Chondrocyte (in vitro differentiated cells): Measurements from ENCODE around the gene CYBC1. TPM values are rescaled to one million over a fixed set of nuclear protein-coding genes. Genes with fewer than 3 reads are reported as not detected.

ENCODE experiments used
- DNase-seq: peaks from one replicate; pipeline ENCODE4 v3.0.0; 2021; ENCODE audit warnings: mixed read lengths, low spot score
- H3K27ac Mint-ChIP-seq: one replicate; pipeline ENCODE4 v1.8.0; 2021; ENCODE audit warnings: mild to moderate bottlenecking, moderate library complexity, mixed read lengths; ENCODE audit not compliant: unreplicated experiment
- H3K27me3 Mint-ChIP-seq: 2 replicates; pipeline ENCODE4 v1.8.0; 2021; ENCODE audit warnings: low read depth, mixed read lengths
- H3K36me3 Mint-ChIP-seq: 2 replicates; pipeline ENCODE4 v1.8.0; 2021; ENCODE audit warnings: low read depth, mixed read lengths
- H3K4me1 Mint-ChIP-seq: 2 replicates; pipeline ENCODE4 v1.8.0; 2021; ENCODE audit warnings: low read depth, mild to moderate bottlenecking, mixed read lengths
- H3K4me3 Mint-ChIP-seq: one replicate; pipeline ENCODE4 v1.8.0; 2021; ENCODE audit warnings: mild to moderate bottlenecking, moderate library complexity, mixed read lengths; ENCODE audit not compliant: unreplicated experiment
- H3K9me3 Mint-ChIP-seq: 2 replicates; pipeline ENCODE4 v1.8.0; 2021; ENCODE audit warnings: low read depth, mixed read lengths
- total RNA-seq: library from RNA; stranded (reverse); gene quantifications from 3 replicates; pipeline ENCODE4 v1.2.1, GENCODE V29; 2021
- TF ChIP-seq, protein P1 (sequence below): fragments of 200-600 bp; sonication (generic); IDR thresholded peaks from 2 replicates; pipeline ENCODE4 v1.5.0; 2021; ENCODE audit warnings: antibody characterized with exemption, mild to moderate bottlenecking, moderate library complexity

Gene CYBC1
- total RNA-seq, 1 donor from 2014 or later: 53.0 TPM

DNA sequence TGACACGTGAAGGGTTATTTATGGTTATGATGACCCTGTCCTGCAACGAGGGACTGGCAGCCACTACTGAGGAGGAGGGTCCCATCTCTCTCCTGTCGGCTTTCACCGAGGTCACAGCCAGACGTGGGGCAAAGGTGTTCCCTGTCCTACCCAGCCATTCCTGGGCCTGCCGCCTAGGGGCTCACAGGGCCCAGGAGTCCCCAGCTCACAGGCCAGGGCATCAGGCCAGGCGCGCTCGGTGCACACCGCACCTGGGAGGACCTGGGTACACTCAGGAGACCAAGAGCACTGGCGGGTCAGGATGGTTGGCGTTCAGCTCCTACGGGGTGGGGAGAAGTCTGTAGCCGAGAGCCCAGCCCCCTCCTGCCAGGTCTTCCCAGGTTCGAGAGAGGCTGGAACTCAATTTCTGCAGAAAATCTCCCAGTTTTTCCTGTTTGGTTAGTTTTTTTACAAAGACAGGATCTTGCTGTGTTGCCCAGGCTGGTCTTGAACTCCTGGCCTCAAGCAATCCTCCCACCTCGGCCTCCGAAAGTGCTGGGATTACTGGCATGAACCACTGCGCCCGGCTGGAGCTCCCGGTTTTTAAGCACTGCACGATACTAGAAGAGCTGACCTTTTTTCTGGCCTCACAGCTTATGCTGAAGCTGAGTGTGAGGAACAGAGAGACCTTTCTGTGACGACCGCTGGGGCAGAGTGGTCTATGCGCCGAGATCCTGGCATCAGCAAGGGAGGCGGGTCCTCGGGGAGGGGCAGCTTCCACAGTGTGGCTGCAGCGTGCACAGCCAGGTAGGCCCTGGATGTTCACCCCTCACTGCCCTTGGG, 7.7 kb downstream of the CYBC1 start:
- no peaks in the 10 kb centered on the region for H3K9me3 Mint-ChIP-seq
- no peak overlapping the region for H3K4me3 Mint-ChIP-seq
- no peaks in the 10 kb centered on the region for H3K36me3 Mint-ChIP-seq
- no peaks in the 10 kb centered on the region for H3K27me3 Mint-ChIP-seq
- peaks cover 3% of the 10 kb centered on the region for H3K4me1 Mint-ChIP-seq
- no peak overlapping the region for H3K27ac Mint-ChIP-seq
- TF ChIP-seq, protein P1, sequence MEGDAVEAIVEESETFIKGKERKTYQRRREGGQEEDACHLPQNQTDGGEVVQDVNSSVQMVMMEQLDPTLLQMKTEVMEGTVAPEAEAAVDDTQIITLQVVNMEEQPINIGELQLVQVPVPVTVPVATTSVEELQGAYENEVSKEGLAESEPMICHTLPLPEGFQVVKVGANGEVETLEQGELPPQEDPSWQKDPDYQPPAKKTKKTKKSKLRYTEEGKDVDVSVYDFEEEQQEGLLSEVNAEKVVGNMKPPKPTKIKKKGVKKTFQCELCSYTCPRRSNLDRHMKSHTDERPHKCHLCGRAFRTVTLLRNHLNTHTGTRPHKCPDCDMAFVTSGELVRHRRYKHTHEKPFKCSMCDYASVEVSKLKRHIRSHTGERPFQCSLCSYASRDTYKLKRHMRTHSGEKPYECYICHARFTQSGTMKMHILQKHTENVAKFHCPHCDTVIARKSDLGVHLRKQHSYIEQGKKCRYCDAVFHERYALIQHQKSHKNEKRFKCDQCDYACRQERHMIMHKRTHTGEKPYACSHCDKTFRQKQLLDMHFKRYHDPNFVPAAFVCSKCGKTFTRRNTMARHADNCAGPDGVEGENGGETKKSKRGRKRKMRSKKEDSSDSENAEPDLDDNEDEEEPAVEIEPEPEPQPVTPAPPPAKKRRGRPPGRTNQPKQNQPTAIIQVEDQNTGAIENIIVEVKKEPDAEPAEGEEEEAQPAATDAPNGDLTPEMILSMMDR: no peak
- DNase-seq: no peak

DNA sequence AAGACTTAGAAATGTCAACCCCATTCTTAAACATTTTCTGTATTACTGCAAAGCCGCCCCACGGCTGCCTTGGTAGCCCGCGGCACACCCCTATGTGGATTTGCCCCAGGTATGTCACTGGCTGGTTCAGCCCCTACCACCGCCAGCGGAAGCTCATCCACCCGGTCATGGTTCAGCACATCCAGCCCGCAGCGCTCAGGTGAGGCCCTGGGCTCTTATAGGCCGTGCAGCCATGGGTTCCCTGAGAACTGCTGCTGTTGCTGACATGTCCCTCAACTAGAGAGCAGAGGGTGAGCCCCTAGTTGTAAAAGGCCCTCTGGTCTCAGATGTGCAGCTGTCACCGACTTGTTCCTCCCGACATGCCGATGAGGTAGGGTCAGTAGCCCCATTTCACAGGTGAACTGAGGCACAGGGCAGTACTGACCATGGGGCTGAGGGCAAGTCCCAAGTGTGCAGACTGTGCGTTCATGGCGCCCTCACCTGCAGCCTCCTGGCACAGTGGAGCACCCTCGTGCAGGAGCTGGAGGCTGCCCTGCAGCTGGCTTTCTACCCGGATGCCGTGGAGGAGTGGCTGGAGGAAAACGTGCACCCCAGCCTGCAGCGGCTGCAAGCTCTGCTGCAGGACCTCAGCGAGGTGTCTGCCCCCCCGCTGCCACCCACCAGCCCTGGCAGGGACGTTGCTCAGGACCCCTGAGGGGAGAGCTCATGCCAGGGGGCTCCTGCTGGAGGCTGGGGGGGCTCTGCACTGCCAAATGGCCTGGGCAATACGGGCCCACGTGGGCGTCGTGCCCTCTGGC, 8.7 kb downstream of the CYBC1 start:
- no peaks in the 10 kb centered on the region for H3K36me3 Mint-ChIP-seq
- DNase-seq: no peak
- no peak overlapping the region for H3K4me3 Mint-ChIP-seq
- H3K4me1 Mint-ChIP-seq: peaks cover 3% of the 10 kb centered on the region
- H3K9me3 Mint-ChIP-seq: no peaks in the 10 kb centered on the region
- TF ChIP-seq, protein P1: no peak
- H3K27ac Mint-ChIP-seq: no peak overlapping the region
- no peaks in the 10 kb centered on the region for H3K27me3 Mint-ChIP-seq

DNA sequence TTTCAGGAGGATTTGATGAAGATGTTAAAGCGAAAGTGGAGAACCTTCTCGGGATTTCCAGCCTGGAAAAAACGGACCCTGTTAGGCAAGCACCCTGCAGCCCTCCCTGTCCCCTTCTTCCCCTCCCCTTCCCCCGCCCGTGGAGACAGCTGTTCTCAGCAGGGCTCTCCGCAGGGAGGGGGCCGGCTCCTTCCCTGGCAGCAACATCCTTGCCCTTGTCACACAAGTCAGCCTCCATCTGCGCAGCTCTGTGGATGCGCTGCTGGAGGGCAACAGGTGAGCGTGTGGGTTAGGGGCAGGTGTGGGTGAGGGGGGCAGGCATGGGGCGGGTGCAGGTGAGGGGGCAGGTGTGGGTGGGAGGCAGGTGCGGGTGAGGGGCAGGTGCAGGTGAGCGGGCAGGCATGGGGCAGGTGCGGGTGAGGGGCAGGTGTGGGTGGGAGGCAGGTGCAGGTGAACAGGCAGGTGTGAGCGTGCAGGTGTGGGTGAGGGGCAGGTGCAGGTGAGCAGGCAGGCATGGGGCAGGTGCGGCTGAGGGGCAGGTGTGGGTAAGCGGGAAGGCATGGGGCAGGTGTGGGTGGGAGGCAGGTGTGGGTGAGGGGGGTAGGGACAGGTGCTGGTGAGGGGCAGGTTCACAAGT, 9.4 kb downstream of the CYBC1 start:
- TF ChIP-seq, protein P1: no peak
- Mint-ChIP-seq H3K4me1 (no peaks in the 10 kb centered on the region), H3K4me3 (no peak overlapping the region), H3K36me3 (no peaks in the 10 kb centered on the region), H3K9me3 (no peaks in the 10 kb centered on the region), H3K27ac (no peak overlapping the region), H3K27me3 (no peaks in the 10 kb centered on the region)
- DNase-seq: no peak

DNA sequence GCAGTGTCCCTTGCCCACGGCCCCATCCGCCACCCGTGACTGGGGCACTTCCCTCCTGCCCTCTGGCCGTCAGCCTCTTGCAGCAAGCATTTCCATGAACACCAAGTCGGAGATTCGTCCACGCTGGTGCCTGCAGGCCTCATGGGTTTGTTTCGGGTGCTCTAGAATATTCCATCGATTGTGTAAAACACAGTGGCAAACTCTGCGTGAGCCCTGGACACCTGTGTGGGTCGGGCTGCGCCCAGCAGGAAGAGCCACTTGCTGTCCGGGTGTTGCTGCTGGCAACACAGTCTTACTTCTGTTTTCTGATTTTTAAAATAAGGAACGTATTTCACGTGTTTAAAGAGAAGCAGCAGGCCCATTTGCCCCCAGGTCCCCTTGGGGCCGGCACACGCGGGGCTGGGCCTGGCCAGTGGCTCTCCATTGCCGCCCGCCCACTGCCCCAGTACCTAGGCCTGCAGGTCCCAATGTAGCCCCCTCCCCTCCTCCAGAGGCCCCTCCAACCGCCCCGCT, 10.0 kb downstream of the CYBC1 start:
- no peak overlapping the region for H3K4me3 Mint-ChIP-seq
- H3K9me3 Mint-ChIP-seq: no peaks in the 10 kb centered on the region
- H3K36me3 Mint-ChIP-seq: no peaks in the 10 kb centered on the region
- no peak for DNase-seq
- TF ChIP-seq, protein P1: no peak
- H3K4me1 Mint-ChIP-seq: no peaks in the 10 kb centered on the region
- H3K27ac Mint-ChIP-seq: no peak overlapping the region
- no peaks in the 10 kb centered on the region for H3K27me3 Mint-ChIP-seq

DNA sequence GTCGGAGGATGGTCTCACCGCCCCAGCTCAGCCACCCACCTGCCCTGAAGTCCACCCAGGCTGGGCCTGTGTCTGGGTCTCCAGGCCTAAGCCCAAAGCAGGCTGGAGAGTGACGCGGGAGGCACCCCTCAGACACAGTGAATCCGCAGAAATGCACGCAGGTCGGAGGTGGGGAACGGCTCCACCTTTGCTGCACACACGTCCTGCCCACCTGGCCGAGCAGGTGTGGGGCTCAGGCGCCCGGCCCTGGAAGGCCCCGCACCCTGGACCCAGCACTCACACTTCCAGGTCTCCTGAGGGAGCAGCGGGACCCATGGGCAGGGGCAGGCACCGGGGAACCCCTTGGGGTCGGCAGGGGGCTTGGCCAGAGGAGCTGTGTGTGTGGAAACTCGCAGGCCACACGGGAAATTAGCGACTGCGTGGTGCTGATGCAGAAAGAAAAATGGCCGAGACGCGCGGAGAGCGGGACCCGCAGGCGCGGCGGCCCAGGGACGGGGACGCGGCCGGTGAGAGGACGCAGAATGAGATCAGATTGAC, 10.7 kb downstream of the CYBC1 start:
- Mint-ChIP-seq H3K27me3 (no peaks in the 10 kb centered on the region), H3K4me3 (no peak overlapping the region), H3K36me3 (no peaks in the 10 kb centered on the region), H3K27ac (no peak overlapping the region), H3K4me1 (peaks cover 3% of the 10 kb centered on the region), H3K9me3 (no peaks in the 10 kb centered on the region)
- TF ChIP-seq, protein P1: no peak
- no peak for DNase-seq
